GM11168 (cell line): Measurements from ENCODE around the gene ASXL1.
"Not testable (repeated sequence)": the region's sequence is repeated elsewhere in the genome, so short reads cannot be mapped to it uniquely, and the experiment has no call there.

Experiments
- in situ Hi-C: fragments of 300-500 bp; cut with MboI; formaldehyde crosslinking; loops from one replicate; pipeline ENCODE4 v1.12.0; 2022; ENCODE audit warnings: low sequenced_read_pairs; ENCODE audit not compliant: unreplicated experiment

Gene ASXL1

DNA sequence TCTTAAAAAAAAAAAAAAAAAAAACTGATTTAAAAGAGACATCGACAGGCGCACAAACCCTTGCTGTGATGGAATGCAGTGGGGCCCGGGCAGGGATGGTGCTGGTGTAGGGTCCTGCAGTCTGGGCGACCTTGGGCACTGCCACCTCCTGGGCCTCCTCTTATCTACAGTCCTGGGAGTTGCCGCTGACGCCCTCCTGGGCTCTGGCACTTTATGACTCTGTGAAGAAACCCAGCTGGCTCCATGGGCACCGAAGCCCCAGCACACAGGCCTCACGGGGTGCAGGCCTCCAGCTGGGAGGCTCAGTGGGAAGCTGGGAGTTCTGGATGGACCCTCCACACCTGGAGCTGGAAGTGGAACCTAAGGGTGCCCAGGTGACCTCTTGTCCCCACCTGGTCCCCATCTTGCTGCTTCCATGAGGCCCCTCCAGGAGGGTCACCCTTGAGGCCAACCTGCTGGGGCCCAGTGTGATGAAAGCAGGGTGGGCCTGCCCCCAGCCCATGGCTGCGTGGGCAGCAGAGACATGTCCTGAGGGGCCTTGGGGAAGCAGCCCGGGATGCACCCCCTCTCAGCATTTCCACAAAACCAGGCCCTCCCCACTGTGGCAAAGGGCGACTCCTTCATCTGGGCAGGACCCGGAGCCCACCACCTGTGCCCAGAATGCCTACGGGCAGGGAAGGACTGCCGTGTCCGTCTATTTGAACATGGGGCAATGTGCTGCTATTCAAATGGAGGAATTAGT is 104.9 kb downstream of the ASXL1 start:
- in situ Hi-C loops = no loop called here

DNA sequence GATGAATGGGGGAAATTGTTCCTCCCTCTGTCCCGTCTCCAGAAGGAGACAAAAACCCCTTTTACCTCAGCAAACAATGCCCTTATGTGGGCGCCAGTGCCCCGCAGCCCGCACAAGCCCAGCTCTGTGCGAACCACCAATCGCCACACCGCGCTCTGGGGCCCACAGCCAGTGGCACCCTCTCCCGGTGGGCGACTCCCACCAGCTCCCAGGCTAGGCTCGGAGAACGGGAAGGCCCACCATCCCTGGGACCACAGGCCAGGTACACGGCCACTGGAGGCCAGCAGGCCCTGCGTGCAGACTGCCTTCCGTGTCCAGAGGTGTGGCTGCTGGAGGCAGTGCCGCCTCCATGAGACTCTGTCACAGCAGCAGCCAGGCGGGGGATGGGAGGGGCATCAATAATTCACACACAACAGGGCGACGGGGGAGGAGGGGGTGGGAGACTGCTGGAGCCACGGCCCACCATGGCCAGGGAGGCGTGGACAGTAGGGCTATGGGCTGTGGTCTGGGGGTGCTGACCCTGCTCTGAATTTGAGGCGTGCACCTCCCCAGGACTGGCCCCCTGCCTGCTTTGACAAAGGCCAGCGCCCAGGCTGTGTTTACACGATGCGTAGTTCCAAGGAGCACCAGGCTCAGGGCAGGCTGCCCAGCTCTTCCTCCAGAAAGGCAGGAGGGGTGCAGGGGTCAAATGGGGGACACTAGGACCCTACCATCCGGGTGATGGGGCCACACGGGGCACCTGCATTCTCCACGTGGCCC is 105.7 kb downstream of the ASXL1 start:
- in situ Hi-C loops = no loop called here

DNA sequence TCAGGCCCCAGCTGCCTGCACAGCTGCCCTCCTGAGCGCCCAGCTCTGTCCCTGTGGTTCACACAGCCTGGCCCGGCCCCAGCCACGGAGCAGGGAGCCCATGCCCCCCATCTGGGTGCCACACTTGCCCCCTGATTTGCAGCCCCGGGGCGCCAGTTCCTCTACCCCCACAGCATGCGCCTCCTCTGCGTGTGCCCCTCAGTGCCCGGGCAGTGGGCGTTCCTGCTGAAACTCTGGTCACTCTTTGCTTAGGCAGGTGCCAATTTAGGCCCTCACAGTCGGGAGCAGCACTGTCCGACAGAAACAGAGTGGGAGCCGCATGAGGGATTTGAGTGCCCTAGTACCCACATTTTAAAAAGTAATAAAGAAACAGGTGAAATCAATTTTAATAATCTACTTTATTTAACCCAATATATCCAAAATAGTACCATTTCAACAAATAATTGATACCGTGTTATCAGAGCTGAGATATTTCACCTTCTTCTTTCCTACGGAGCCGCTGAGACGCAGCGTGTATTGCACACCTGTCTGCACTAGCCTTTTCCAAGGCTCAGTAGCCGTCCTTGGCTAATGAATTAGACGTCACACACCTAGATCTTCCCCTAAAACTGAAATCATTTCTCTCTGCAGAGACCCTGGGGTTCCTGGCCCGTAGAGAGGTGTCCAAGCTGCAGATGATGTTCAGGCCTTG is 106.4 kb downstream of the ASXL1 start:
- in situ Hi-C loops = no loop called here

DNA sequence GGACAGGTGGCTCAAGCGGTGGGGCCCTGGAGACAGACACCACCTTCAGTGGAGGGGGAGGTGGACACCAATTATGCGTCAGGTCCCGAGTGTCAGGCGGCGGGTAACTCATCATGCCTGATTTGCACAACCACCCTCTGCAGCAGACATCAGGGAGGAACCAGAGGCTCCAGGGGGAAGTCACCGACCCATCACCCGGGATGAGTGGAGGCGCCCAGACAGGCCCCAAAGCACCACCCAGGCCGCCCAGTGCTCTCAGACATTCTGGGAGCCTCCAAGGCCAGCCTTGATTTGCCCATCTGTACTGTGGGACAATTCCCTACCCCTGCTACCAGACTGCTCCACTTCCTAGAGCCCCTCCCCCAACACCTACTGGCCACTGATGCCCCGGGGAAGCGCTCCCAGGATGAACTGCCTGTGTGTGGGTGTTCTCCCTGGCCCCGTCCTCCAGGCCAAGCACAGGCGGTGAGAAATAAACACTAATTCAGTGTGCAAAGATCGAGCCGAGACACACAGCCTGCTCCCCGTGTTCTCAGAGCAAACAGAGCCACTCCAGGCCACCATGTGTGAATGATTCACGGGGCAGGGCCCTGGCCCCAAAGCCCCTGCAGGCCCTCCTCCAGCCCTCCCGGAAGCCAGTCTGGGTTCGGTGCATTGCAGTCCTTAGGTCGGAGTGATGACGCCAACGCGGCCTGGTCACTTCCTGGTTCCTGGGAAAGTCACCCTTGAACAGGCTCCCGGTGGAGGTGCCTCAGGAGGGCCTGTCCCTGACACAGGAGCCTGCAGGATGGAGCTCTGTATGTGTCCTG is 107.2 kb downstream of the ASXL1 start:
- in situ Hi-C loops = no loop called here

DNA sequence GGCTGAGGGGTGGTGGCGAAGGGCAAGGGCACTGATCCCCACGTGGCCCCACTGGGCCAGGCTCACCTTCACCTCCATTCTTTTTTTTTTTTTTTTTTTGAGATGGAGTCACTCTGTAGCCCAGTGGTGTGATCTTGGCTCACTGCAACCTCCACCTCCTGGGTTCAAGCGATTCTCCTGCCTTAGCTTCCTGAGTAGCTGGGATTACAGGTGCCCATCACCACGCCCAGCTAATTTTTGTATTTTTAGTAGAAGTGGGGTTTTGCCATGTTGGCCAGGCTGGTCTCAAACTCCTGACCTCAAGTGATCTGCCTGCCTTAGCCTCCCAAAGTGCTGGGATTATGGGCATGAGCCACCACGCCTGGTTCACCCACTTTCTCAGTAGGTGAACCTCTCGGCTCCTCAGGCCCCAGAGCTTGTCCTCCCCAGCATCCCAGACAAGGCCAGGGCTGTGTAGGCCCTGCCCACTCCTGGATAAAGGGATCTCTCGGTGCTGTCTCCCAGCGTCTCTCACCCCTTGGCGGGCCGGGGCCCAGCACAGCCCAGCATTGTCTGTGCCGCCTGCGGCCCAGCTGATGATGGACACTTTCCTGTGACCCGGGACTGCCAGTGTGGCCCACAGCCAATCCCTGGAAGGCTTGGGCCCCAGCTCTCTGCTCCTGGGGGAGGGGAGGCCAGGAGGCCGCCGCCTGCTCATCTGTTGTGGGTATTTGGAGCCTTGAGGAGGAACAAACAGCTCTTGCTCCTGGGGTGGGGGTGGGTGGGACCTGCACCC is 108.0 kb downstream of the ASXL1 start:
- in situ Hi-C loops = not testable (repeated sequence)

DNA sequence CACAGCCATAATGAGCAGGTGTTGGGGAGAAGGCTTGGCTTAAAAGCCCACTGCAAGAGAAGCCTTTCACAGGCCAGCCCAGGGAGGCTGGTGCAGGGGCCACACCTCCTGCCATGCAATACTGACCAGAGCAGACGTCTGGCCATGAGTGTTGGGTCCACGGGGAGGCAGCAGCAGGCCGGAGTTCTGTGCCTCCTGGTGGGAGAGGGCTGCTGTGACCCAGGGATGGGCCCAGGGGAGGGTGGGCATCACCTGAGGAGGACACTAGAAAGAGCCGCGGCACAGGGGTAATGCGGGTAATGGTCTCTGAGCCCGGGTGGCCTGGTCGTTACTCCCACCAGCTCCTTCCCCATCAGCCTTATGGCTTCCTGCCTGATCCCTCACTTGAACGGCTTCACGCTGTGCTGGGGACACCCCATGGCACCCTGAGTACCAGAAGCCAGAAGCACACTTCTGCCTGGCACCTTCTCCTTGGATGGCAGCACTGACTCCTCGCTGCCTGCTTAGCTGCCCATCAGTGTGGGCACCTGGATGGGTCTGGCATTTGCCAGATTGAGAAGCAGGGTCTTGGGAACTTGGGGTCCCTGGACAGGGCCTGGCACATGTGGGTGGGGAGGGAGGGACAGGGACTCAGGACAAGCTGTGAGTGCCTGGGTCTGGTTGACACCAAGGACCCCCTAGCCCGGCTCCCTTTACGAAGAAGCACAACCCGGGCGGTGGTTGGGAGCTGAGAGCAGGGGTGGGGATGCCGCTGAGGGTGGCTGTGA is 108.8 kb downstream of the ASXL1 start:
- in situ Hi-C loops = no loop called here

DNA sequence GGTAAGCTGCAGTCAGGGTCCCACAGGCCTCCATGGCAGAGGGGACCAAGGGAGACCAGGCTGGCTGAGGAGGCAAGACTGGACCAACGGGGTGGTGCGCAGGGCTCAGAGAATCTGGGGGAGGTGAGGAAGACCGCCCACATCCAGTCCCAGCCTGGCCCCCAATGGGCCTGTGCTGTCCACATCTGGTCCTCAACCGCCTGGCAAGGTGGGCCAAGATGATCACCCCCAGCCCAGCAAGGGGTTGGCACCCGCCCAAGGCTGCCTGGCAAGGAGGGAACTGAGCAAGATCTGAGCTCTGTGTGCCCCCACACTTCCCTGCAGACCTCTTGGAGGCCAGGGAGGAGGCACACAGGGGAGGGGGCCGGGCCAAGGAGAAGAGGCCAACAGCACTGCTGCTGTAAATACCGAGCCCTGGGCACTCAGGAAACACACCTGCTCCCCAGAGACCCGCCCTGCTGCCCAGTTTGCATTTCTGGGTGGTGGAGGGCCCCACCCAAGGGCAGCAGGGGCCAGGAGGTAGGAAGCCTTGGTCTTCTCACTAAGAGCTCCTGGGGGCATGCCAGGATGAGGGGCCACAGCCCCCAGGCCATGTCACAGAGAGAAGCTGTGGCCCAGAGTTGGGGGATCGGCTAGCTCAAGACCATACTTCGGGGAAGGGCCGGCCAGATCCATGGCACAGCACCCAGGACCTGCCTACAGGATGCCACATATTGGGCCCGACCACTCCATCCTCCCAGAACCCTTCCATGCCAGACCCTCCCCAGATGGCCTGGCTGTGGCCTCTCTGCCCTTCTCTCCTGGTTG is 109.6 kb downstream of the ASXL1 start:
- in situ Hi-C loops = no loop called here

DNA sequence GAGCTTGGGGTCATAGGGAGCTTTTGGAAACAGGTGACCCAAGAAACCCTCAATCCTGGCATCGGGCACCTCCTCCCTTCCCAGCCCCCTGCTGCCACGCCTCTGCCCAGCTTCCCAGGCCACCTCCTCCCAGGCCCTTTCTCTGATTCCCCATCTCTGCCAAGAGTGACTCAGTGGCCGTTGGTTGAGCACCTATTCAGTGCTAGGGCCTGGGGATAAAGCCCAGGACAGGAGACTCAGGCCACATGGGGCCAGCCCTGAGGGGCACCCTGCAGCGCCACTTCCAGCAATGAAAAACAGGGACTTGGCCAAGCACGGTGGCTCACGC is 110.1 kb downstream of the ASXL1 start:
- in situ Hi-C loops = no loop called here

DNA sequence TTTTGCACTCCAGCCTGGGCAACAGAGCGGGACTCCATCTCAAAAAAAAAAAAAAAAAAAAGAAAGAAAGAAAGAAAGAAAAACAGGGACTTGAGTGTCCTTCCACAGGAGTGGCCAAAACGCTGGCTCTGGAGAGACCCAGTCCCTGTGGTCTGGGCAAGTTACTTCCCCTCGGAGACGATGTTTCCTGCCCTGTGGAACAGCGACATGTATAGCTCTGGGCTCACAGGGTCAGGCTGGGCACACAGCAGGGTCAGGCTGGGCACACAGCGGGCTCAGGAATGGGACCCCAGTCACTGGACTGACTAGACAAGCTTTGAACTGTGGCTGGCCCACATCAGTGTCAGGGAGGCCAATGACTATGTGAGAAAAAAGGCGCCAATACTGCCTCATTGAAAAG is 110.7 kb downstream of the ASXL1 start:
- in situ Hi-C loops = no loop called here

DNA sequence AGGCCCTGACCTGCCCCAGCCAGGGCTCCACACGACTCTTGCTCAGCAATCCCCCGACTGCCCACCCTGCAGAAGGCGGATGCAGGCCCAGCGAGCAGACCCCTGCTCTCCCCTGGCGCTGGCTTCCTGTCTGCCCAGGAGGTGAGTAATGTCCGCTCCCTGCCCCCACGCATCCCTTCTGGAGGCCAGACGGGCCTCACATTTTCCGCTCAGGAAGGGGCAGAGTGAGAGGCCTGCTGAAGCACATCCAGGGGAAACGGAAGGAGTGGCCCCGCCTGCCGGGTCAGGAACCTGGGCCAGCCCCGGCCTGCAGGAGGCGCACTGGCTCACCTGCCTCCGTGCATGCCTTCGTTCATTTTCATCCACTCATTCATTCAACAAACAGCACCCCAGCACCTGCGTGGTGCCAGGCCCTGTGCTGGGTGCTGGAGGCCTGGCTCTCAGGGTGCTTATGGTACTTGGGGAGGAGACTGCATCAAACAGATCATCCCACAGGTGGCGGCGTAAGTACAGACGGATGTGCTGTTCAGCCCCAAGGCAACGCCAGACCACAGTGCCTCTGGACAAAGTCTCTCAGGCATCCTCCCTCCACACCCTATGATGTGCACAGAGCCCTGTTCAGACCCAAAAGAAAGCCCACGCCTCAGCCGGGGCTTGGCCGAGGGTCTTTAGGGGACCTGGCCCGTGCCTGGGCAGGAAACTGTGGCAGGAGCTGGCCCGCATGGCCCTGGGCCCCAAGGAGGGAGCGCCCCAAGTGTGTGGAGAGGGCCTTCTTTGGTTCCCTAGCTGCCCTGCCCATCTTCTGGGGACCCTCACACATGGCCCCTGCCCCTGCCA is 112.1 kb downstream of the ASXL1 start:
- in situ Hi-C loops = no loop called here

DNA sequence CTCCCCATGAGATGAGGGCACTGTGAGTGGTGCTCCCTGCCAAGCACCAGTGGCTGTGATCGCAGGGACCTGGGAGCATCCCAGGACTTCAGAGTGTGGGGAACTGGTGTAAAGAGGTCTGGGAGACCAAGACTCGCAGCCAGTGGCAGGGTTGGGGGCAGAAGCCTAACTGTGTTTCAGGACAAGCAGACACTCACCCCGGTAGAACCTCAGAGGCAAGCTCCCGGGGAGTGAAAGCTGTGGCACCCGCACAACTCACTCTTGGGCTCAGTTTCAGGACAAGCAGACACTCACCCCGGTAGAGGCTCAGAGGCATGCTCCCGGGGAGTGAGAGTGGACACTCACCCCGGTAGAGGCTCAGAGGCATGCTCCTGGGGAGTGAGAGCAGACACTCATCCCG is 112.8 kb downstream of the ASXL1 start:
- in situ Hi-C loops = no loop called here

DNA sequence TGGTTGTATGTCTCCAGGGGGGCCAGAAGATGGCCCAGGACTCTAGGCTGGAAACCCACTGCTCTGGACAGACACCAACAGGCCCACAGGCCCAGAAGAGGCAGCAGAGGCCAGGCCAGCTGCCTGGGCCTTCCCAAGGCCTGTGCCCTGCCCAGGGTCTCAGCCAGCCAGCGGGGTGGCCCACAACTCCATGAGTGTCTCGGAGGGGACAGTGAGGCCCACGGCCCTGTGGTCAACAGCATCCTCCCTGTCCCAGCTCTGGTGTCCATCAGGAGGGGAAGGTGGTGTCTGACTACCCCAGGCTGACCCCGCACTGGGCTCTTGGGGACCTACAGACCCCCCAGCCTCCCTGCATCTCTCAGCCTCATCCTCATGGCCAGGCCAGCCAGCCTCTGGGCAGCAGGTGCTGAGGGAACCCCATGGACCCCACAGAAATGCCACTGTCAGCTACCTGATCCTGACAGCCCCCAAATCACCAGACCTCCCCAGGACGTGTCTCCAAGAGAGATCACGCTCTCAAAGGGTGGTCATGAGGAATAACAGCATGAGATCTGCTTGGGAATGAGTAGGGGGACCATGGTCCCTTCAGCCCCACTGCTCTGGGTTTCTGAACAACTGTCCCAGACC is 114.6 kb downstream of the ASXL1 start:
- in situ Hi-C loops = no loop called here

DNA sequence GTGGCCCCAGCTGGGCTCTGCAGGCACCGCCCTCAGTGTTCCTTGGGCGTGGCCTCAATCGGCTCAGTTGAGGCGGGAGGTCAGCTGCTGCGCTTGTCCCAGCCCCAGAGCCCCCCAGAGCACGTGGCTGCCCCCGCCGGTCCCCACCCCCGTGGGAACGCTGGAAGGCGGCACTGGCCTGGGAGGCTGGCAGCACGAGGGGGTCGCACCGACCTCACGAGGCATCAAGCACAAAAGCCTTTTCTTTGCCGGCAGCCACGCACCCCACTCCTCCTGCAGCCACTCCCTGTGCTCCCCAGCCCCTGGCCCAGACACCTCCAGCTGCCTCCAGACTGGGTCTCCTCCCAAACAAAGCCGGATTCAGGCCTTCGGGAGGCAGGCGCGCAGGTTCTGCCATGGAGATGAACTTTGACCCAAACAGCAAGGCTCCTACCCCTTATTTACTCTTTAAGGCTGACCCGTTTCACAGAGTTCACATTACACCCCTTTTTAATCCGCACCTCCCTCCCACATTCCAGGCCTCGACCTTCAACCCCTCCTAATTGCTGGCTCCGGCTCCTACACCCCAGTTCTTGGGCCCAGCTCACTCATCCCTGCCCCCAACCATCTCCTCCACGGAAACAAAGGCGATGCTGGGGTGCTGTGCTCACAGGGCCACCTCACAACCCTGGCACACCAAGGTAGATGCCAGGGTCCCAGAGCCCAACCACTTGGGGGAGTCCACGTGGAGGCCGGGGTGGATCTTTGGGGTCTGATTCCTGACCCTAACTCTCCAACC is 115.3 kb downstream of the ASXL1 start:
- in situ Hi-C loops = no loop called here

DNA sequence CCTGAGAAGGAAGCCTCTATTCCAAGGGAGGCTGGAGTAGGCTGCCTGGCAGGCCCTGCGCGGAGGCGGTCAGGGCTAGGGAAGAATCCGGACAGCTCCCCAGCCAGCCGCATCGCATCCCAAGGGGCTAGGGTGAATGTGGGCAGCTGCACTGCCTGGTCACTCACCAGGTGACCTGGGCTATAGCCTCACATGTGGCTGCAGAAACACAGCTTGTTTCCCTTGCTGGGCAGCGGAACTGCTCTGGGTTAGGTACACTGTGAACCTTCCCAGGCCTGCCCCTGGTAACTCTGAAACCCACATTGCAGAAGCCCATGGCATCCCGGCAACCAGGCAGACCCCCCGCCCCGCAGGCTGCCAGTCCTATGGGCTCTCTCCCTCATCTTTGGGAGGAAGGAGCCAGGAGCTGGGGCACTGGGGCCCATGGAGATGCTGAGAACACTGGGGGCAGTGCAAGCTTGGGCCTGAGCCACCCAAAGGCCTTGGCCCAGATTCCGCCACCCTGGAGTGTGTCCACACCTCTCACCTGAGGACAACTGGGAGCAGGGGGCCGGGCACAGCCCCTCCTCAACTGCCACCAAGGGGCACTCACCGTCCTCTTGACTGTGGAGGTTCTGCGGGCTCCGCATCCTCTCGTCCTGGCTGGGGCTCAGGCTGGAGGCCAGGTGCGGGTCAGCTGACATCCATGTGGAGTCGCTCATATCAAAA is 116.0 kb downstream of the ASXL1 start:
- in situ Hi-C loops = no loop called here

DNA sequence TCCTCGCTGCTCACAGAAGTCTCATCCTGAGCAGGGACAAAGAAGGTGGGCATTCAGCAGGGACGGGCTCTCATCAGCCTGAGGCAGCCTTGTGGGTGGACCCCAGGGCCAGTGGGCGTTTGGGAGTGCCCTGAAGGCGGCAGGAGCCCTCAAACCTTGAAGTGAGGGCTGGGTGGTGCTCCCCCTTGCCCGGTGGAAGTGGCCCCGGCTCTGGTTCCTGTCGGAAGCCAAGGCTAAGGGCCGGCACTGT is 116.5 kb downstream of the ASXL1 start:
- in situ Hi-C loops = no loop called here
